Natural killer cell treated with Interleukin-12 subunit alpha and Interleukin-12 subunit beta and Interleukin-15 and Interleukin-18, amount 100 ng/mL, for 72 hours (primary cell): ENCODE data around the gene CORO1C. TPM values are rescaled to one million over a fixed set of nuclear protein-coding genes. Genes with fewer than 3 reads are reported as not detected.

ENCODE experiments used
- total RNA-seq, 2 donors: library from RNA; stranded (reverse); gene quantifications; one replicate each; pipeline ENCODE4 v1.2.3, GENCODE V29; 2022

Gene CORO1C
- total RNA-seq, 2 donors from 2014 or later = 68.9 to 69.5 TPM

Other genes starting within 250 kb of the CORO1C start
- gene FICD, start 216.2 kb downstream of the CORO1C start, total RNA-seq = 10 to 100 TPM; 14.9 to 16.5 TPM
- 100 to 1,000 TPM; 105 to 127 TPM for gene SART3, start 170.3 kb downstream of the CORO1C start, total RNA-seq
- 10 to 100 TPM; 66.1 to 85.3 TPM for gene ISCU, start 168.9 kb downstream of the CORO1C start, total RNA-seq
- not detected for gene TMEM119, start 133.4 kb downstream of the CORO1C start, total RNA-seq
- 10 to 100 TPM; 26.5 to 34.6 TPM for gene SELPLG, start 97.6 kb downstream of the CORO1C start, total RNA-seq
- gene SSH1, start 126.1 kb upstream of the CORO1C start, total RNA-seq = 10 to 100 TPM; 40.5 to 73.9 TPM
- not detected for gene DAO, start 148.6 kb upstream of the CORO1C start, total RNA-seq